Kidney epithelial cell (primary cell): ENCODE results near the gene BNC2. TPM values are rescaled to one million over a fixed set of nuclear protein-coding genes. Genes with fewer than 3 reads are reported as not detected.

Experiments
- DNase-seq: peaks from one replicate; pipeline ENCODE4 v3.0.0-alpha.2; 2010; ENCODE audit warnings: low read depth
- H3K27me3 ChIP-seq: 2 replicates; pipeline ENCODE4 v1.6.0; 2011; ENCODE audit warnings: low read length; ENCODE audit not compliant: control insufficient read depth, insufficient read depth
- H3K36me3 ChIP-seq: 2 replicates; pipeline ENCODE4 v1.5.1; 2011; ENCODE audit warnings: low read length; ENCODE audit not compliant: control insufficient read depth, insufficient read depth
- H3K4me3 ChIP-seq: 2 replicates; pipeline ENCODE4 v1.5.1; 2011; ENCODE audit warnings: low read depth, mild to moderate bottlenecking, control low read depth, low read length
- CTCF ChIP-seq: IDR thresholded peaks from 2 replicates; pipeline ENCODE4 v1.5.1; 2011; ENCODE audit warnings: mild to moderate bottlenecking, moderate library complexity, low read length, control low read depth, inconsistent platforms; ENCODE audit not compliant: insufficient read depth, poor library complexity, severe bottlenecking
- total RNA-seq: library from RNA; depleted of rRNA; stranded (reverse); fragments of >200 nt; gene quantifications from 2 replicates; pipeline ENCODE4 v1.2.3, GENCODE V29; 2015

Gene BNC2
- total RNA-seq, 1 donor from 2014 or later = 1.5 TPM

- DNase-seq = no peak
Measured at GRCh38 chr9:16450043-16450442, 420.4 kb downstream of the BNC2 start.

GRCh38 chr9:16449076-16449730 lies 421.3 kb downstream of the BNC2 start:
- Histone ChIP-seq H3K27me3 (no peaks in the 10 kb centered on the region), H3K36me3 (no peaks in the 10 kb centered on the region), H3K4me3 (no peak overlapping the region)
- DNase-seq = no peak
- TF ChIP-seq CTCF = no peak

More at GRCh38 chr9:16450043-16450442, 420.4 kb downstream of the BNC2 start:
- no peak for TF ChIP-seq CTCF
- no peaks in the 10 kb centered on the region for H3K27me3 ChIP-seq
- no peaks in the 10 kb centered on the region for H3K36me3 ChIP-seq
- H3K4me3 ChIP-seq = no peak overlapping the region

- DNase-seq = no peak
- no peaks in the 10 kb centered on the region for H3K36me3 ChIP-seq
- no peak for TF ChIP-seq CTCF
- H3K27me3 ChIP-seq = no peaks in the 10 kb centered on the region
- no peak overlapping the region for H3K4me3 ChIP-seq
Measured at GRCh38 chr9:16447946-16448345, 422.5 kb downstream of the BNC2 start.

GRCh38 chr9:16446636-16447035 lies 423.8 kb downstream of the BNC2 start:
- Histone ChIP-seq H3K27me3 (no peaks in the 10 kb centered on the region), H3K36me3 (no peaks in the 10 kb centered on the region), H3K4me3 (no peak overlapping the region)
- no peak for TF ChIP-seq CTCF
- no peak for DNase-seq

- no peak for TF ChIP-seq CTCF
- no peak for DNase-seq
Measured at GRCh38 chr9:16445141-16445920, 425.1 kb downstream of the BNC2 start.

More at GRCh38 chr9:16445141-16445920, 425.1 kb downstream of the BNC2 start:
- no peak overlapping the region for H3K4me3 ChIP-seq
- no peaks in the 10 kb centered on the region for H3K27me3 ChIP-seq
- no peaks in the 10 kb centered on the region for H3K36me3 ChIP-seq
